SU-DHL-6 (cell line): ENCODE measurements around the gene NOS1AP.

Experiments
- H2AFZ ChIP-seq: fragments of 200-600 bp; sonication (generic); 2 replicates; pipeline ENCODE4 v1.6.1; 2014; ENCODE audit warnings: low read depth, mild to moderate bottlenecking, moderate library complexity, mixed read lengths, antibody characterized with exemption, low read length; ENCODE audit not compliant: severe bottlenecking
- H3F3A ChIP-seq: fragments of 200-600 bp; shearing (Covaris generic); 2 replicates; pipeline ENCODE4 v1.6.0; 2016; ENCODE audit warnings: antibody characterized with exemption, mild to moderate bottlenecking; ENCODE audit not compliant: insufficient read depth
- H3K27ac ChIP-seq: fragments of 200-600 bp; sonication (generic); 2 replicates; pipeline ENCODE4 v1.5.1; 2016; ENCODE audit warnings: low read depth, mild to moderate bottlenecking, low read length, moderate library complexity, mixed read lengths
- H3K27me3 ChIP-seq: fragments of 200-600 bp; sonication (generic), shearing (Covaris generic); 2 replicates; pipeline ENCODE4 v1.6.0; 2014; ENCODE audit warnings: mild to moderate bottlenecking, low read length
- H3K36me3 ChIP-seq: fragments of 200-600 bp; sonication (generic); 2 replicates; pipeline ENCODE4 v1.6.1; 2014; ENCODE audit warnings: mild to moderate bottlenecking, low read length, mixed read lengths
- H3K4me2 ChIP-seq: fragments of 300-600, 200-600 bp; shearing (Covaris generic), sonication (generic); 2 replicates; pipeline ENCODE4 v1.6.0; 2014; ENCODE audit warnings: low read length, low read depth, mild to moderate bottlenecking; ENCODE audit not compliant: poor library complexity, severe bottlenecking
- H3K4me3 ChIP-seq: fragments of 200-600 bp; sonication (generic); 2 replicates; pipeline ENCODE4 v1.5.1; 2014; ENCODE audit warnings: antibody characterized with exemption, low read length, mild to moderate bottlenecking, mixed read lengths; ENCODE audit not compliant: insufficient read depth, poor library complexity, severe bottlenecking
- H3K79me2 ChIP-seq: fragments of 200-600 bp; sonication (generic); 2 replicates; pipeline ENCODE4 v1.6.1; 2014; ENCODE audit warnings: mild to moderate bottlenecking, low read length, moderate library complexity; ENCODE audit not compliant: insufficient read depth
- H3K9ac ChIP-seq: fragments of 200-600 bp; sonication (generic); 2 replicates; pipeline ENCODE4 v1.7.0; 2014; ENCODE audit warnings: mild to moderate bottlenecking, low read length
- H3K9me2 ChIP-seq: fragments of 200-600 bp; sonication (generic); replicated peaks from 2 replicates; pipeline ENCODE4 v1.6.1; 2014; ENCODE audit warnings: low read length; ENCODE audit not compliant: insufficient read depth
- H3K9me3 ChIP-seq: fragments of 200-600 bp; sonication (generic); 2 replicates; pipeline ENCODE4 v1.6.1; 2014; ENCODE audit warnings: low read length, mixed read lengths; ENCODE audit not compliant: insufficient read depth
- H4K20me1 ChIP-seq: fragments of 200-600 bp; sonication (generic); 2 replicates; pipeline ENCODE4 v1.6.1; 2014; ENCODE audit warnings: low read depth, mild to moderate bottlenecking, antibody characterized with exemption, low read length, moderate library complexity, mixed read lengths
- EZH2phosphoT487 ChIP-seq: fragments of 200-600 bp; sonication (generic), shearing (Covaris generic); conservative IDR thresholded peaks from 2 replicates; pipeline ENCODE4 v1.6.1; 2018; ENCODE audit warnings: mild to moderate bottlenecking, antibody characterized with exemption, low read length, moderate library complexity, mixed read lengths
- TF ChIP-seq, protein P1 (sequence below): fragments of 200-600 bp; sonication (generic); IDR thresholded peaks from one replicate; pipeline ENCODE4 v1.5.1; 2017; ENCODE audit warnings: antibody characterized with exemption, mild to moderate bottlenecking, low read length, moderate library complexity; ENCODE audit not compliant: insufficient read depth, poor library complexity, severe bottlenecking

Gene NOS1AP

DNA sequence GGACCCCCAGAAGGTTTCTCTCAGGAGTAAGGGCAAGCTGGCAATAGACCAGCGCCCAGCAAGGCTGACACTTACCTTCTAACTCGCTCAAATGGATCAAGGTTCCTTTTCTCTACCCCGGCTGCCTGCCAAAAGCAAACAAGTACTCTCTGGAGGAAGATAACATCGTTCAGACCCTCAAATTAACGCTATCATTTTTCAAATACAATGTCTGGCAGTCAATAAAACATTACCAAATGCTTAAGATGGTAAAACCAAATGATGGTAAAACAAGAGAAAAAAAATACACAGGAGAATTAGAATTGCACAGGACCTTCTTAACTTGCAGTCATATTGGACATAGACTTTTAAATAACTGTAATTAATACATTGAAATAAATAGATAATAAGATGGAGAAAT is 159.1 kb downstream of the NOS1AP start:
- Histone ChIP-seq H3K36me3 (no peaks in the 10 kb centered on the region), H3K27ac (no peak overlapping the region), H3K27me3 (no peaks in the 10 kb centered on the region), H2AFZ (no peak overlapping the region), H3K4me3 (no peak overlapping the region), H4K20me1 (no peaks in the 10 kb centered on the region), H3K9me3 (no peaks in the 10 kb centered on the region), H3K79me2 (no peaks in the 10 kb centered on the region), H3K9me2 (no peaks in the 10 kb centered on the region), H3K4me2 (no peak overlapping the region), H3F3A (no peaks in the 10 kb centered on the region), H3K9ac (no peak overlapping the region)
- TF ChIP-seq EZH2phosphoT487, result no peak
- TF ChIP-seq, protein P1, sequence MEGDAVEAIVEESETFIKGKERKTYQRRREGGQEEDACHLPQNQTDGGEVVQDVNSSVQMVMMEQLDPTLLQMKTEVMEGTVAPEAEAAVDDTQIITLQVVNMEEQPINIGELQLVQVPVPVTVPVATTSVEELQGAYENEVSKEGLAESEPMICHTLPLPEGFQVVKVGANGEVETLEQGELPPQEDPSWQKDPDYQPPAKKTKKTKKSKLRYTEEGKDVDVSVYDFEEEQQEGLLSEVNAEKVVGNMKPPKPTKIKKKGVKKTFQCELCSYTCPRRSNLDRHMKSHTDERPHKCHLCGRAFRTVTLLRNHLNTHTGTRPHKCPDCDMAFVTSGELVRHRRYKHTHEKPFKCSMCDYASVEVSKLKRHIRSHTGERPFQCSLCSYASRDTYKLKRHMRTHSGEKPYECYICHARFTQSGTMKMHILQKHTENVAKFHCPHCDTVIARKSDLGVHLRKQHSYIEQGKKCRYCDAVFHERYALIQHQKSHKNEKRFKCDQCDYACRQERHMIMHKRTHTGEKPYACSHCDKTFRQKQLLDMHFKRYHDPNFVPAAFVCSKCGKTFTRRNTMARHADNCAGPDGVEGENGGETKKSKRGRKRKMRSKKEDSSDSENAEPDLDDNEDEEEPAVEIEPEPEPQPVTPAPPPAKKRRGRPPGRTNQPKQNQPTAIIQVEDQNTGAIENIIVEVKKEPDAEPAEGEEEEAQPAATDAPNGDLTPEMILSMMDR, result no peak

DNA sequence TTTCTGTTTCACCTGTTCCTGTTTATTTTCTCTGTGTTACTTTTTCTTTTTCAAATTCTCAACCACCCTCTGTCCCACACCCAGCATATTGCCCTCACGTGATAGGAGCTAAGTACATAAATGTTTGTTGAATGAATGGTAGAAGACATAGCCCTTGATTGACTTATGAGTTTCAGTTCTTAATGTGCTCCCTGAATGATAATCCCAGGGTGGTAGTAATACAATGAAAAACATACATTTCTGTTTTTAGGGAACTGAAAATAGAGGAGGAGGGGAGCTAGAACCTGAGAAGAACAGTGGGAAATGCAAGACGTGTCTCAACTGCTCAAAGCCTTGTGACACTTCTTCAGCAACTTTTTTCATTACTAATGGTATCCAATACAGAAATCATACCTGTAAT is 160.1 kb downstream of the NOS1AP start:
- no peak overlapping the region for H3K4me2 ChIP-seq

DNA sequence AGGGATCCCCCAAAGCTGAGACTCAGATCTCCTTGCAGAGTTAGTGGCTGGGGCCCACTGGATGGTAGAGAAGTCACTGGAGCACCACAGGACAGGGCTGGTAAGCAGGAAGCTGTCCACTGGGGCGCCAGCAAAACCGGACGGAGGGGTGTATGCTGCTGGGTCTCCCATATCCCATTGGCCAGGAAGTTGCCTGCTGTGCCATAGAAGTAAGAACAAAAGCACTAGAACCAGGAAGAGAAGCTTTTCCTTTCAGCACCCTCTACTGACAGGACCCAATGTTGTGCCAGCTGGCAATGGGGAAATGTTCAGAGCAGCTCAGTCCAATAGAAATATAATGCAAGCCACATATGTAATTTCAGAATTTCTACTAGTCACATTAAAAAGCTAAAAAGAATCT is 160.6 kb downstream of the NOS1AP start:
- H3K4me3 ChIP-seq, result no peak overlapping the region
- no peaks in the 10 kb centered on the region for H3K9me3 ChIP-seq
- H3F3A ChIP-seq, result no peaks in the 10 kb centered on the region
- no peak overlapping the region for H3K27ac ChIP-seq
- H2AFZ ChIP-seq, result no peak overlapping the region
- H3K79me2 ChIP-seq, result no peaks in the 10 kb centered on the region
- no peak overlapping the region for H3K9ac ChIP-seq
- H4K20me1 ChIP-seq, result no peaks in the 10 kb centered on the region
- H3K4me2 ChIP-seq, result no peak overlapping the region
- H3K36me3 ChIP-seq, result no peaks in the 10 kb centered on the region
- TF ChIP-seq, protein P1, result no peak
- TF ChIP-seq EZH2phosphoT487, result no peak
- no peaks in the 10 kb centered on the region for H3K9me2 ChIP-seq
- no peaks in the 10 kb centered on the region; the same call in 1 of the 2 replicates for H3K27me3 ChIP-seq

More for the DNA sequence above, 160.1 kb downstream of the NOS1AP start:
- Histone ChIP-seq H3K9me3 (no peaks in the 10 kb centered on the region), H3K4me3 (no peak overlapping the region), H3K27ac (no peak overlapping the region), H3F3A (no peaks in the 10 kb centered on the region), H2AFZ (no peak overlapping the region), H3K79me2 (no peaks in the 10 kb centered on the region), H3K36me3 (no peaks in the 10 kb centered on the region), H4K20me1 (no peaks in the 10 kb centered on the region), H3K27me3 (no peaks in the 10 kb centered on the region; the same call in 1 of the 2 replicates), H3K9me2 (no peaks in the 10 kb centered on the region), H3K9ac (no peak overlapping the region)
- TF ChIP-seq, protein P1, result no peak
- no peak for TF ChIP-seq EZH2phosphoT487

DNA sequence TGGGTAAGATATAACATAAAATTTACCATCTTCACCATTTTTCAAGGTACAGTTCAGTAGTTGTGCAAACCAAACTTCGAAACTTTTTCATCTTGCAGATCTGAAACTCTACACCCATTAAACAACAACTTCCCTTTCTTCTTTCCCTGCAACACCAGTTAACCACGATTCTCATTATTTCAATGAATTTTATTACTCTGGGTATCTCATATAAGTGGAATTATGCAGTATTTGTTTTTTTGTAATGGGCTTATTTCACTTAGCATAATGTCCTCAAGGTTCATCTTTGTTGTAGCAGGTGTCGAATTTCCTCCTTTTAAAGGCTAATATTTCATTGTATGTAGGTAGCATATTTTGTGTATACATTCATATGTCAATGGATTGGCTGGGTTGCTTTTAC is 161.0 kb downstream of the NOS1AP start:
- no peaks in the 10 kb centered on the region for H3K79me2 ChIP-seq
- H3K4me3 ChIP-seq, result no peak overlapping the region
- H4K20me1 ChIP-seq, result no peaks in the 10 kb centered on the region
- H3K27me3 ChIP-seq, result no peaks in the 10 kb centered on the region; the same call in 1 of the 2 replicates
- no peak overlapping the region for H3K4me2 ChIP-seq
- no peaks in the 10 kb centered on the region for H3K36me3 ChIP-seq
- no peaks in the 10 kb centered on the region for H3K9me2 ChIP-seq
- no peak overlapping the region for H2AFZ ChIP-seq
- TF ChIP-seq, protein P1, result no peak
- TF ChIP-seq EZH2phosphoT487, result no peak
- H3K9me3 ChIP-seq, result no peaks in the 10 kb centered on the region
- no peaks in the 10 kb centered on the region for H3F3A ChIP-seq
- H3K27ac ChIP-seq, result no peak overlapping the region
- no peak overlapping the region for H3K9ac ChIP-seq
